ENCODE measurements around the gene SLIT1.

Gene SLIT1

GRCh38 chr10:97078261-97078937 lies 107.4 kb downstream of the SLIT1 start:
- DNase-seq, result no peak

DNA sequence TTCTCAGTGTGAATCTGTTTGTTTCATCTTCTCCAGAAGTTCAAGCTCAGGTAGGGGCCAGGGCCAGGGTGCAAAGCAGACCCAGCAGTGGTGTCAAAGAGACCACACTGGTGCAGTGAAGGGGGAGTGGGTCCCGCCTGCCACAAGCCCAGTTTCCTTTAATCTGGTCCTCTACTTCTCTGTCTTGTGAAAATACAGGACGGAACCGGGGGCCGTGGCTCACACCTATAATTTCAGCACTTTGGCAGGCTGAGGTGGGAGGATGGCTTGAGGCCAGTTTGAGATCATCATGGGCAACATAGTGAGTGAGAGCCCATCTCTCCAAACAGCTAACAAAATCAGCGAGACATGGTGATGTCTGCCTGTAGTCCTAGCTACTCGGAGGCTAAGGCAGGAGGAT lies 109.0 kb downstream of the SLIT1 start:
- DNase-seq, result no peak

DNA sequence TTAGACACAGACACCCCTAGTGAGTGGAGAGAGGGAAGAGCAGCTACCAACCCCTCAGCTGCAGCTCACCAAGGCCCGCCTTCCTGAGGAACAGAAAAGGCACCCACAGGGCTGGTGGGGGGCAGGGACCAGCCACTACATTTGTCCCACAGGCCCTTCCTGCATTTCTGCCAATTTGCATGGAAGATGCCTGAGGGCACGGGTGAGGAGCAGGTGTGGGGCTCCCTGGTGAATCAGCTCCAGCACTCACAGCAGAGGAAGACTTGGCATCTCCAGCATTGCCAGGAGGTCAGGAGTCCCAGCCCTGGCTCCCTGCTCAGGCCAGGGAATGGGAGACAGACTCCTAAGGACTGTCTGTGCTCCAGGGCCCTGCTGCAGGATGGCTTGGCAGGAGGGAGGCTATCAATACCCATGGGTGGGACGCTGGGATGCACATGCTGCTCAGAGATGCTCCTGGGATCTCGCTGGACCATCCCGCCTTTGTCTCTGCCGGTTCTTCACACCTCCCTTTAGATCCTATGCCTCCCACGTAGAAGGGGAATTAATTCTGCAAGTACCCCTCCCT lies 109.7 kb downstream of the SLIT1 start:
- DNase-seq, result no peak

DNA sequence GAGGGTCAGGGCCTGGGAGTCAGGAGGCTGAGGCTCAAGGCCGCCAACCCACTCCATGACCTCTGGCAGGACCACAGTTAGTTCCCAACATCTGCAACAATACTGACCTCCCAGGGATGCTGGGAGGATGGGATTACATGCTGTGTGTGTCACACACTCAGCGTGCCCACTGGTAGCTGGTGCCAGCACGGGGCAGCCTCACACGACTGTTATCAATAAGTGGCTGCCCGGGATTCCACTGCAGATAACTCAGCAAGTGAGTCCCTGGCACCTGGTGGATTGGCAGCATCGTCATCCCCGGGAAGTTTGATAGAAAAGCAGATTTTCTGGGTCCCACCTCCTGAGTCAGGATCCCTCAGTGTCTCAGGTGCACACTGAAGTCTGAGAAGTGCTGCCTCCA lies 110.3 kb downstream of the SLIT1 start:
- no peak for DNase-seq

- DNase-seq, result no peak
Measured at GRCh38 chr10:97074256-97075145, 111.3 kb downstream of the SLIT1 start.

DNA sequence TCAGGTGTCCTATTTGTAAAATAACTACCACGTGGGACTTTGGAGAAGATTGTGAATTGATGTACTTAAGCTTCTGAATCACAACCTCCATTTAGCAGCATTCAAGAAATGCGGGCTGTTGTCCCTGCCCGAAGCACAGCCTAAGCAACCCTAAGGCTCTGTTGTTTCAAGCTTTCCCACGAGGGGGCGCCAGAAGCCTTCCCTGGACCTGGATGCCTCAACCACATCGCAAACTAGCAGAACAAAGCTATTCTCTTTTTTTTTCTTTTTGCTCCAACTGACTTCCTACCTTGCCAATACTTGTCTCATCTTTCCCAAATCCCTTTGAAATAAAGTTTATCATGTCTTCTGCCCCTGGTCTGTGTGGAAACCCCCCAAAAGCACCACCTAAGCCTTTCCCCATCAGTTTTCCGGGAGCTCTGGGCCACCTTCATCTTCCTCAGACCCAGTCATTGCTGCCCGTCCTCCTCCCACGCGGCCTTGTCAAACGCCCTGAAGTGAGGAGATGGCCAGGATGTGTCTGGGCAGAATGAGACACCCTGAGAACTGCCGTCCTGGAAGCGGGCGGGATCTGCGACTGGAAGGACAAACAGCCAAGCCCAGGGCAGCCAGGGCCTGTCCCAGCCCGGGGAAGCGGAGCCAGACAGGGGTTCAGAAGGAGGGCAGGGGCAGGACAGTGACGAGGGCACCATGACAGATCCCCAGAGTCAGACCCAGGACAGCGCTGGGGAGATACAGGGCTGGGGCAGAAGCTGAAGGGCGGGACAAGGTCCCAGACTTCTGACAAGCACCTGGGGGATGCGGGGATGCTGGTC lies 112.7 kb downstream of the SLIT1 start:
- peak; percentile 96 for DNase-seq

- DNase-seq, result peak; percentile 49
Measured at GRCh38 chr10:97071496-97071895, 114.3 kb downstream of the SLIT1 start.

DNA sequence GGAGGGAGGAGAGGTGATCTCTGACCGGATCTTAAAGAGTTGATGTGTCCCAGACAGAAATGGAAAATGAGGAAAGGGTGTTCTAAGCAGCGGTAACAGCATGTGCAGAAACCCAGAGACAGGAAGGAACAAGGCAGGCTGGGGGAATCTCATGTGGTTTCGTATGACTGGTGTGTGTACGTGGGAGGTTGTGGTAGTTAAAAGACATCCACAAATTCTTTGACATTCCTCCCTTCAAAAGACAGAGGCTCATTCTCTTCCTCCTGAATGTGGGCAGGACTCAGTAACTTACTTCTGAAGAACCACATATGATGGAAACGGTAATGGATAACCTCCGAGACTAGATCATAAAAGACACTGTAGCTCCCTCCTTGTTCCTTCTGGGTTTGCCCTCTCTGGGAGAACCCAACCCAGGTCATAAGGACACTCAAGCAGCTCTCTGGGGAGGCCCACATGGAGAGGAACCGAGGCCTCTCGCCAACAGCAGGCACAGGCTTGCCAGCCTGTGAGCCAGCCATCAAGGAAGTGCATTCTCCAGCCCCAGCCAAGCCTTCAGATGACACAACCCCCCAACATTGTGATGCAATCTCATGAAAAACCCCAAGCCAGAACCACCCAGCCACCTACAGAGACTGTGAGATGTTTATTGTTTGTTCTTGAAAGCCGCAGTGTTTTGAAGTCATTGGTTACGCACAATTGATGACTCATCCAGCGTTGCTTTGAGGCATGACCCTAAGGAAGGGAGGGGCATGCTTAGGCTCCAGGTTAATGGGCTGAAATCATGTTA lies 116.0 kb downstream of the SLIT1 start:
- no peak for DNase-seq

- DNase-seq, result no peak
Measured at GRCh38 chr10:97069026-97069425, 116.7 kb downstream of the SLIT1 start.

DNA sequence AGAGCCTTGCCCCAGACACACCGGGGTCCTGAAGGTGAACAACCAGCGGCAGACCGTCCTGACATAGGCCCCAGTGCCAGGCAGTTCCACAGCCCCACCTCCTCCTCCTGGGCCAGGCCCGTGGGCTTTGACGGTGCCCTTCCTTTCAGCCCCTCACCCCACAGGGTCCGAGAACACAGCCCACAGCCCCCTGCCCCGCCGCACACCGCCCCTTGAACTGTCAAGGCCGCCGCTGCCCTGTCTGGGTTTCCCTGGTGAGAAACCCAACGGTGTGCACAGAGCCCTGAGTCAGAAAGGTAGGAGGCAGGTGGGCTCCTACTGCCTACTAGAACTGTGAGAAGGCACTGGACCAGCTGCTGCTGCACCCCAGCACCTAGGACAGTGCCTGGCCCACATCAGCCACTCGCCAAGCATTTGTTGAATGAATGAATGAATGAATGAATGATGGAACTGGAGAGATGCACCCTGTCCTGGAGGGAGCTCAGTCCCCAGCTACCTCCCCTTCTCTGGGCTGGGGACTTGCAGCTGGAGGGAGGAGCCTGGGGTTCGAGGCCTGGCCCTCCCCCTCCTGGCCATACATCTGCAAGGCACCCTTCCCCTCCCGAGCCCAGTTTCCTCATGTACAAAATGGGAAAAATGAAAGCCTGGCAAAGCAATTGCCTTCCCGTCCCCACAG lies 117.9 kb downstream of the SLIT1 start:
- DNase-seq, result no peak

DNA sequence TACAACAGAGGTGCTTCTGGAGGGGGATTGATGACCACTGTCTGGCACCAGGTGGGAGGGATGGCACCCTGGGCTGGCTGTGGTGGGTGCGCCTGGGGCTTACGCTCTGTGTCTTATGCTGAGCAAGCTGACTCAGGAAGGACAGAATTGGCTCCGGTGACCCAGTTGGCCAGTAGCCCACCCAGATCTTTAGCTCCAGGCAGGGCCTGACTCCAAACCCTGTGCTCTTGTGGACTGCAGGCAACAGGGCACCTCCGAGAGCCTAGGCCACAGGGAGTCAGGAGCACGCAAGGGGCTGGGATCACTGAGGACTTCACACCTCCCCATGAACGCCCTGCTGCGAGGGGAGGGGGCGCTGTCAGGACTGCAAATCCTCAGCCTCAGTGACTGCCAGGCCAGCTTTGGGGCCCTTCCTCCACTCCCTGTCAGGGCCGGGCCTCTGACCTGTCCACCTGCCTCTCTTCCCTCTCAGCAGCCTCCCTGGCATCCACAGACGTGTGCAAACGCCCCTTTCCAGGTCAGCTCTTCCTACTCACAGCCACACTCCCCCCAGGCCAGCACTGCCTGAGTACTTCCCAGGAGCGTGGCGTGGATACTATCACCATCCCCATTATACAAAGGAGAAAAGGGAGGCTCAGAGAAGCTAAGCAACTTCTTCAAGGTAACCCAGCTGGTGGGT lies 118.7 kb downstream of the SLIT1 start:
- no peak for DNase-seq

DNA sequence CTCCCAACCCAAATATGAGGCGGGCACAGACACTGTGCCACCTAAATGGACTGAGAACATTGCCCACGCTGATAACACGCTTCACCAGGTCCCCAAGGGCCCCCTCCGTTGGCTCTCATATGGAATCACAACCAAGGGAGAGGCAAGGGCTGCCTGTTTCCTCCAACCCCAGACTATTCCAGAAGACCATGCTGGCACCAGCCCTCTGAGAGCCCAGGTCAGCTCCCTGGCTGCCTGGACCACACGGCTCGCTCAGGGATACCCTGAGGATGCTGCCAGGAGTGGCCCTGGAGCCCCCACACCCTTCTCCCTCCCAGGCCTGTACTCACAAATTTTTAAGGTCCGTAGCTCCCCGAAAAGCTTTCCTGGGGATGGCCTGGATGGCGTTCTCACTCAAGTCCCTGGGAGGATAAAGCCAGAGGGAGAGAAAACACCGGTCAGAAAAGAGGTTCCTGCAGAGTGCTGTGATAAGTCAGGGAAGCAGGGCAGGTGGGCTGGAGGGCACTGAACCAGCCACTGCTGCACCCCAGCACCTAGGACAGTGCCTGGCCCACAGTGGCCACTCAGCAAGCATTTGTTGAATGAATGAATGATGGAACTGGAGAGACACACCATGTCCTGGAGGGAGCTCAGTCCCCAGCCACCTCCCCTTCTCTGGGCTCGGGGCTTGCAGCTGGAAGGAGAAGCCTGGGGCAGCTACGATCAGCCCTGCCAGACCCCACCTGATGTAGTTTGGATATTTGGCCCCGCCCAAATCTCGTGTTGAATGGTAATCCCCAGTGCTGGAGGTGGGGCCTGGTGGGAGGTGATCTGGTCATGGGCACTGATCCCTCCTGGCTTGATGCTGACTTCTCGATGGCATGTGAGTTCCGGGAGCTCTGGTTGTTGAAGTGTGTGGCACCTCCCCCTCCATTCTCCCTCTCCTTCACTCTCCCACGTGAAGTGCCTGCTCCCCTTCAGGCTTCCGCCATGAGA lies 119.8 kb downstream of the SLIT1 start:
- DNase-seq, result no peak

DNA sequence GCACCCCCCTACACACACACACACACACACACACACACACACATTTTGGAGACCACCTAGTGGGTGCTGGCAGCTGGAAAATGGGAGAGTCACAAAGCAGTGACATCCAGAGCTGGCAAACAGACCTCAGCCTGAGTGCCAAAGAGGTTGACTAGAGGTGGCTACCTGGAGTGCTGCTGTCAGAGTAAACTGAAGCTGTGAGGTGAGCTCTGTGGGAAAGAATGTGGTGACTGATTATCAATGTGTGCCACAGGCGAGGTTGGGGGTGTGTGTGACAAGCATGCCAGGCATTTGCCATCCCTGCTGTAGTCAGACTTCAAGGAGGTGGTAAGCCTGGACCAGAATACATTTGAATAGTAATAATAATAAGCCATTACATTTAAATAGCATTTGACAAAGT lies 120.6 kb downstream of the SLIT1 start:
- no peak for DNase-seq

GRCh38 chr10:97063983-97064837 lies 121.5 kb downstream of the SLIT1 start:
- no peak for DNase-seq

- DNase-seq, result no peak
Measured at GRCh38 chr10:97063271-97063982, 122.3 kb downstream of the SLIT1 start.

DNA sequence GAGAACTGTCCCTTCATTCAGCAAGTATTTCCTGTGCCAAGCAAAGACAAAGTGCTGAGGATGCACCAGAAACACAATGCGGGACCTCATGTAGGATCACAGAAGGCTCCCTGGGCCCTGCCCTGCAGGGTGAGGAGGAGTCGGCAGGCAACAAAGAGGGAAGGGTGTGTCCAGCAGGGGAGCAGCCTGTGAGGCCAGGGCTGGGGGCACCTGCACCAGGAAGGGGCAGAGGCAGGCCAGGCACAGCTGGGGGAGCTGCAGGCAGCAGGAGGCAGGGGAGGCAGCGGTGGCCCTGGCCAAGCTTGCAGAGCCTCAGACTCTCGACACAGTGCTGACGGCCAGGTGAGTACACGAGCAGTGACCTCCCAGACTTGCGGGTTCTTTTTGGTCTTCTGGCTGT lies 123.3 kb downstream of the SLIT1 start:
- DNase-seq, result no peak

- DNase-seq, result no peak
Measured at GRCh38 chr10:97062046-97062445, 123.7 kb downstream of the SLIT1 start.

DNA sequence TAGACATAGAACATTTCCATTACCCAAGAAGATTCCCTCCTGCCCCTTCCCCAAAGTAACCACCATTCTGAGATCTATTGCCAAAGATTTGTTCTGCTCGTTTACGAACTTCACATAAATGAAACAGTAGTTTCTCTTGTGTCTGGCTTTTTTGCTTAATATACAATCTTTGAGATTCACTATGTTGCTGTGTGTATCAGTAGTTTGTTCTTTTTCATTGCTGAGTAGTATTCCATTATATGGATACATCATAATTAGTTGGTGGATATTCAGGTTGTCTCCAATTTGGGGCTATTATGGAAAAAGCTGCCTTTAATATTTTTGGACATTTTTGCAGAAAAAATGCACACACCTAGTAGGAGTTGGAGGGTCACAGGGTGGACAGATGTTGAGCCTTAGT lies 124.3 kb downstream of the SLIT1 start:
- DNase-seq, result no peak
